Ovary (tissue), 9 donors: ENCODE results near the gene ANKLE1. TPM values are rescaled to one million over a fixed set of nuclear protein-coding genes. Genes with fewer than 3 reads are reported as not detected.

ENCODE experiments used
- DNase-seq, 5 donors: peaks; one replicate each; pipeline ENCODE4 v3.0.0-alpha.2; 2019 to 2020
- H3K27ac ChIP-seq, 2 donors: fragments of 200-600 bp; one replicate each; pipeline versions ENCODE4 v1.5.1 to v1.8.0; 2019 to 2022
- H3K27me3 ChIP-seq: fragments of 200-600 bp; one replicate; pipeline ENCODE4 v1.8.0; 2022
- H3K36me3 ChIP-seq: fragments of 200-600 bp; sonication (generic); one replicate; pipeline ENCODE4 v1.5.1; 2019
- H3K4me1 ChIP-seq: one replicate; pipeline ENCODE4 v1.8.1; 2013; ENCODE audit warnings: mild to moderate bottlenecking, moderate library complexity; ENCODE audit not compliant: insufficient read depth
- H3K4me3 ChIP-seq: fragments of 200-600 bp; sonication (generic); one replicate; pipeline ENCODE4 v1.5.1; 2017
- H3K9me3 ChIP-seq, 2 donors: fragments of 200-600 bp in 1 of 2; sonication (generic) in 1 of 2; one replicate each; pipeline versions ENCODE4 v1.5.1 to v1.8.1; 2013 to 2019; ENCODE audit warnings: mild to moderate bottlenecking in 1 of 2, moderate library complexity in 1 of 2
- EP300 ChIP-seq: sonication (generic); formaldehyde crosslinking; IDR thresholded peaks from one replicate; pipeline ENCODE4 v1.6.1; 2017; ENCODE audit warnings: antibody characterized with exemption
- POLR2A ChIP-seq: fragments of 450-650 bp; IDR thresholded peaks from one replicate; pipeline ENCODE4 v1.6.1; 2017; ENCODE audit warnings: antibody characterized with exemption, mild to moderate bottlenecking, moderate library complexity
- WGBS, 3 donors: extraction: QIAGEN DNeasy Blood & Tissue Kit in 1 of 3; methylation state at CpG; one replicate each; pipeline versions ENCODE4 v1.1.5 to v1.1.7; 2013 to 2017; 5-methylcytosine and 5-hydroxymethylcytosine counted together
- intact Hi-C, 4 donors: fragments of 100-400 bp; cut with DNase I; formaldehyde crosslinking; loops; one replicate each; pipeline versions ENCODE4 v1.11.0 to v1.15.1; 2022 to 2023
- polyA plus RNA-seq, 2 donors: library from polyadenylated mRNA; stranded (reverse); fragments of 200-250 nt in 1 of 2; fragments of 350-450 nt in 1 of 2; fragmentation: Illumina TruSeq in 1 of 2; extraction: RNeasy Lipid Tissue Mini Kit (QIAGEN cat#74804) in 1 of 2; gene quantifications; one replicate each; pipeline ENCODE4 v1.2.3, GENCODE V29; 2013 to 2014
- total RNA-seq, 7 donors: library from RNA; depleted of rRNA in 2 of 7; stranded (reverse); fragments of >200 nt in 2 of 7; fragmentation: NEBNext Ultra II Directional in 3 of 7; extraction: Animal tissue kit (Norgen Biotek cat#: 25700) in 3 of 7; gene quantifications; one replicate each; pipeline versions ENCODE4 v1.1.0 to v1.2.4, GENCODE V29; 2016 to 2023
- TF ChIP-seq, protein P1 (sequence below), 3 donors: fragments of 450-650 bp in 2 of 3; fragments of 200-600 bp in 1 of 3; IDR thresholded peaks; one replicate each; pipeline versions ENCODE4 v1.5.1 to v1.8.0; 2016 to 2022; ENCODE audit warnings: antibody characterized with exemption in 3 of 3, mild to moderate bottlenecking in 1 of 3
- donor health status: DM: no; HTN: no; CAD: no; lungs with moderate emphysema.
- donor health status: DM: no; HTN: no; CAD: no.
- donor health status: Bipolar disorder and iron deficiency.
- donor health status: DM: yes; HTN: yes; CAD: no.
- donor health status: DM: no; HTN: no; CAD: no.
- donor health status: DM: yes; HTN: yes; CAD: no.

The ANKLE1 gene
- total and polyA plus RNA-seq, 9 donors: 0.12 to 1.6 (median 0.81) TPM

DNA sequence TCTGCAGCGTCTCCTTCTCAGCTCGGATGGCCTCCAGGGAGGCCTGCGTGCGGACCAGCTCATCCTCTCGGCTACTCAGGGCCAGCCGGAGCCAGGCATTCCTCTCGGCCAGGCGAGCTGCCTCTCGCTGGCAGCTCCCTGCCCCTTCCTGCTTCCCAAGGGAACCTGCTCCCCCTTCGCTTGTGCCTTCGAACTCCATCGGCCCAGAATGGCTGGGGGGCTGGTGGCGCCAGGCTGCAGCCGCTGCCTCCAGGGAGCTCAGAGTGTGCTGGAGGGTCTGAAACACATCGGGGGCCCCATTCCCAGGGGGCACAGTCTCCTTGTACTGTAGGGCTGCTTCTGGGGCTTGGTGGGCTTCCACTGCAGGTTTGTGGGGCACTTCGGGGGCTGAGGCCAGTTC lies 19.1 kb upstream of the ANKLE1 start:
- TF ChIP-seq EP300: no peak
- TF ChIP-seq POLR2A: no peak
- TF ChIP-seq, protein P1, sequence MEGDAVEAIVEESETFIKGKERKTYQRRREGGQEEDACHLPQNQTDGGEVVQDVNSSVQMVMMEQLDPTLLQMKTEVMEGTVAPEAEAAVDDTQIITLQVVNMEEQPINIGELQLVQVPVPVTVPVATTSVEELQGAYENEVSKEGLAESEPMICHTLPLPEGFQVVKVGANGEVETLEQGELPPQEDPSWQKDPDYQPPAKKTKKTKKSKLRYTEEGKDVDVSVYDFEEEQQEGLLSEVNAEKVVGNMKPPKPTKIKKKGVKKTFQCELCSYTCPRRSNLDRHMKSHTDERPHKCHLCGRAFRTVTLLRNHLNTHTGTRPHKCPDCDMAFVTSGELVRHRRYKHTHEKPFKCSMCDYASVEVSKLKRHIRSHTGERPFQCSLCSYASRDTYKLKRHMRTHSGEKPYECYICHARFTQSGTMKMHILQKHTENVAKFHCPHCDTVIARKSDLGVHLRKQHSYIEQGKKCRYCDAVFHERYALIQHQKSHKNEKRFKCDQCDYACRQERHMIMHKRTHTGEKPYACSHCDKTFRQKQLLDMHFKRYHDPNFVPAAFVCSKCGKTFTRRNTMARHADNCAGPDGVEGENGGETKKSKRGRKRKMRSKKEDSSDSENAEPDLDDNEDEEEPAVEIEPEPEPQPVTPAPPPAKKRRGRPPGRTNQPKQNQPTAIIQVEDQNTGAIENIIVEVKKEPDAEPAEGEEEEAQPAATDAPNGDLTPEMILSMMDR (IDR thresholded peaks at IDR 0.05): no peak
- intact Hi-C loops: no loop called here
- no peaks in the 10 kb centered on the region for H3K36me3 ChIP-seq
- H3K27me3 ChIP-seq: no peaks in the 10 kb centered on the region
- no peak overlapping the region for H3K4me3 ChIP-seq
- no peak for DNase-seq
- H3K9me3 ChIP-seq: no peaks in the 10 kb centered on the region
- no peak overlapping the region for H3K27ac ChIP-seq
- WGBS, 3 donors: 35 to 49% (median 47%) methylated on average over 15 to 16 of the region's 16 CpGs
- H3K4me1 ChIP-seq: no peaks in the 10 kb centered on the region

DNA sequence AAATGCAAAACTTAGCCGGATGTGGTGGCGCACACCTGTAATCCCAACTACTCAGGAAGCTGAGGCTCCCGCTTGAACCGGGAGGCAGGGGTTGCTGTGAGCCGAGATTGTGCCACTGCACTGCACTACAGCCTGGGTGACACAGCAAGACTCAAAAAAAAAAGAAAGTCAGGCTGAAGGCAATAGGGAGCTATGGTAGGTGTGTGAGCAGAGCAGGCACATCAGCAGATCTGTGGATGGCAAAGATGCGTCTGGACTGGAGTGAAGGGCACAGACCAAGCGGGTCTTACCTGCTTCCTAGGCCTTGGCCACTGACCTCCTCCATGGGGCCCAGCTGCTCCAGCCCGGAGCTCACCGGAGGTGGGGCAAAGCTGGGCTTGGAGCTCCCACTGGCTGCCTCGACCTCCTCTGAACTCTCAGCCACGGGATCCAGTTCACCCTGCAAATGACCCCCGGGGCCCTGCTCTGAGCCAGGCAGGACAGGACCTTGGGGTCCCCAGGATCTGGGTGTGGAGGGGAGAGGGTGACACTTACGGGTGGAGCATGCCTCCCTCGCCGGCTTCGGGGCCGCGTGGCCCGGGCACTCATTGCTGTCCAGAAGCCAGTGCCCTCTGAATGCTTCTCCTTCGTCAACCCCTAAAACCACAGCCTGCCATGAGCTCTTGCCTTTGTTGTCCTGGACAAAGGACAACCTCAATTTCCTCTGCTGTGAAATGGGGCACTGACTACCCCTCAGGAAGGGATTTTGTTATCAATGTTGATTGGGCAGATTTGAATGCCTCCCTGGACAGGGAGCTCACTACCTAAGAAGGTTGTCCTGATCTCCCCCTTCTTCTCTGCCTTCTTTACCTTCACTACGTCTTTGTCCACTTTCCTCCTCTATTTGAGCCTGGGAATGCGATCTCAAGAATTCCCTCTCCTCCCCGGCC lies 17.7 kb upstream of the ANKLE1 start:
- TF ChIP-seq EP300 (no peak), POLR2A (no peak)
- TF ChIP-seq, protein P1 (IDR thresholded peaks at IDR 0.05): no peak
- H3K4me3 ChIP-seq: no peak overlapping the region
- peaks cover 4% of the 10 kb centered on the region for H3K4me1 ChIP-seq
- DNase-seq: no peak
- no peak overlapping the region for H3K27ac ChIP-seq
- no peaks in the 10 kb centered on the region for H3K36me3 ChIP-seq
- H3K27me3 ChIP-seq: no peaks in the 10 kb centered on the region
- intact Hi-C loops: no loop called here
- H3K9me3 ChIP-seq: no peaks in the 10 kb centered on the region
- 72 to 76% (median 75%) methylated on average over 23 of the region's 23 CpGs for WGBS, 3 donors

DNA sequence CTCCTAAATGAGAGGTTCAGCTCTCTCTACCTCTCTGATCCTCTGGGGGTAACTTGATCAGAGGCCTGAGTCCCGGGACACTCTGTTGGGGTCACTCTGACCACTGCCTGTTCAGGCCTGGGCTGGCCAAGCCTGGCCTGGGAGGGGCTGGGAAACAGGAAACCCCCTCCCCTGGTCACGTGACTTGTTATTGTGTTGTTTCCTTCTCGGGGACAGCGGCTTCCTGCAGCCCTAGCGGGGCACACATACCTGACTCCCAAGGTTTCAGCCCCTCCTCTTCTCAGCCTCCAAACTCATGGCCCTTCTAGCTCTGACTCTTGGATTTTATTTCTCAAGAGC lies 17.1 kb upstream of the ANKLE1 start, which contains the start of gene USHBP1:
Gene USHBP1, minus strand, starts transcription at position 105 of the 339 bp plus-strand sequence. CDS start 446 bp downstream, outside the sequence.
- no peak within 1 kb of the TSS for H3K4me3 ChIP-seq
- no peaks in the 10 kb centered on the region for H3K9me3 ChIP-seq
- peaks cover 4% of the 10 kb centered on the region for H3K4me1 ChIP-seq
- intact Hi-C loops: no loop called here
- WGBS, 3 donors: 26 to 32% (median 26%) methylated on average over 5 of the region's 5 CpGs
- H3K27me3 ChIP-seq: no peaks in the 10 kb centered on the region
- DNase-seq: no peak
- H3K27ac ChIP-seq: no peak within 1 kb of the TSS
- TF ChIP-seq EP300 (no peak), POLR2A (no peak)
- TF ChIP-seq, protein P1 (IDR thresholded peaks at IDR 0.05): no peak
- no peaks in the 10 kb centered on the region for H3K36me3 ChIP-seq

DNA sequence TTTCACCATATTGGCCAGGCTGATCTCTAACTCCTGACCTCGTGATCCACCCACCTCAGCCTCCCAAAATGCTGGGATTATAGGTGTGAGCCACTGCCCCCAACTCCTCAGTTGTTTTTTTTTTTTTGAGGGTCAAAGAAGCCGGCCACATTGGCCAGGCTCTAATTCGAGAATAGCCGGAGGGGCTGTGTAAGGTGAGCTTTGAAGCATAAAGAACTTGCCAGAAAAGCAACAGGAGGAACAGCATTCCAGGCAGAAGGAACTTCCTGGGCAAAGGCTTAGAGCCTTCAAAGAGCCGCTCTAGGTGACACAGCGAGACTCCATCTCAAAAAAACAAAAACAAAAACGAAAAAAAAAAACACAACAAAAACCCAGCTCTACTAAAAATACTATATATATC lies 15.7 kb upstream of the ANKLE1 start:
- intact Hi-C loops: loop anchor here in 1 of 4 donors (5.0 kb wide), 1 partner anchor 54 kb away; no protein-coding TSS in a partner anchor
- Histone ChIP-seq H3K36me3 (no peaks in the 10 kb centered on the region), H3K9me3 (no peaks in the 10 kb centered on the region), H3K27me3 (no peaks in the 10 kb centered on the region), H3K4me1 (peaks cover 4% of the 10 kb centered on the region), H3K27ac (no peak overlapping the region), H3K4me3 (no peak overlapping the region)
- 89 to 93% (median 91%) methylated on average over 7 of the region's 7 CpGs for WGBS, 3 donors
- TF ChIP-seq POLR2A (no peak), EP300 (no peak)
- TF ChIP-seq, protein P1 (IDR thresholded peaks at IDR 0.05): no peak
- DNase-seq: no peak
